HG02571 (cell line): ENCODE measurements around the gene TCERG1L.
"Not testable (repeated sequence)": the region's sequence is repeated elsewhere in the genome, so short reads cannot be mapped to it uniquely, and the experiment has no call there.

Experiments used
- ATAC-seq: cut with Tn5 transposase; IDR thresholded peaks from one replicate; pipeline ENCODE4 v1.9.1; 2021; ENCODE audit warnings: mild to moderate bottlenecking, moderate library complexity; ENCODE audit not compliant: unreplicated experiment

The TCERG1L gene

DNA sequence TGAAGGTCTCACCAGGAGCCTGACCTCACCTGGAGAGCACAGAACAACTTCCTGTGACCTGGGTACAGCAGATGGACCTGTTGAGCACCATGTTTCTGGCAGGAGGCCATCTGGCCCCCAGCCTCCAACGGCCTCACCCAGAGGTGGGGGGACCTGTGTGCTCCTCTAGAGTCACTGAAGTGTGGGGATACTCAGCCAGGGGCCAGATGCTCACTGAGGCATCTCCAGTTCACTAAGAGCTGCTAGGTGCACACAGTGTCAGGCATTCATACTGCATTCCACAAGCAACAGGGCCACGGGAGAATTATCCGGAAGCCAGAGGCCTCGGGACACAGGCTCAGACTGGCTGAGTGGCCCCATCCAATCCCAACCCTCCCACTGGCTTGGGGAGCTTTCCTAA, 161.4 kb downstream of the TCERG1L start:
- ATAC-seq = no peak

DNA sequence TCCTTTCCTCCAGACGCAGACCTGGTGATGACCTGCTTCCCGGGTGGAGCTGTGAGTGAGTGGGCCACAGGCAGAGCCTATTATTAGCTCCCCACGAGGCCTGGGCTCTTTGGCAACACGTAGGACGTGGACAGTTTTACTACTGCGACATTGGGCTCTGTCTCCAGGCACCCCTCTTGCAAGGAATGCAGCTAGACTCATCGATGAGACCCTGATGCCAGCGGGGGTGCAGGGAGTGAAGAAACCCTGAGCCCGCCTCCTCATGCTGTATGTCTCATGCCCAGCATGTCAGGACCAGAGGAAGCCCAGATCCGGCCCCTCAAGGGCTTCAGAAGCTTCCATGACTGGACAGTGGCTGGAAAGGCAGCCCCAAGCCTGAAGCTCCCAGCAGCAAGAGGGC, 161.9 kb downstream of the TCERG1L start:
- ATAC-seq = no peak

DNA sequence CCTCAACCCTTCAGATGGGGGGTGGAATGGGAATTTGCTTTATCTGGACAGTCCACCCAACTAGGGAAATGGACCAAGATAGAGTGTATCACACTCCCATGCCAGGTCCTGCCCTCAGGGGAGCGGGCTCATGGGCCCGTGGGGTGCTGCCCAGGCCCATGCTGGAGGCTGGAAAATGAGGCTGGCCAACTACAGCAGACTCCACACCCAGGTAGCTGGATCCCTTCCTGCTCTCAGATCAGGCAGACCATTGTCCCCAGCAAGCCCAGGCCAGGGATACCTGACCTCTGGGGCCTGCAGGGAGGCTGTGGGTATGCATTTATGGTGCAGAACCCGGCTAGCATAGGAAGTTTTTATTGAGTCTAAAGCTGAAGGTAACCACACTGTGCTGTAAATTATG, 162.4 kb downstream of the TCERG1L start:
- ATAC-seq = no peak

DNA sequence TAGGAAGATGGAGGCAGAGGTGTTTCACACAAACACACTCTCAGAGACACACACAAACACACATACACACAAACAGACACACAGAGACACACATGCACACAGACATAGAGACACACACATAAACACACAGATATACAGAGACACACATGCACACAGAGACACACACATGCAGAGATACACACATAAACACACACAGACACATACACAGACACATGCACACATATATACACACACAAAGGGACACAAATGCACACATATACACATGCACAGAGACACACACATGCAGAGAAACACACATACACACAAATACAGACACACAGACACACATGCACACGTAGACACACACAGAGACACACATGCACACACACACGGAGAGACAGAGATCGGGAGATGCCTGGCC, 163.3 kb downstream of the TCERG1L start:
- no peak for ATAC-seq

DNA sequence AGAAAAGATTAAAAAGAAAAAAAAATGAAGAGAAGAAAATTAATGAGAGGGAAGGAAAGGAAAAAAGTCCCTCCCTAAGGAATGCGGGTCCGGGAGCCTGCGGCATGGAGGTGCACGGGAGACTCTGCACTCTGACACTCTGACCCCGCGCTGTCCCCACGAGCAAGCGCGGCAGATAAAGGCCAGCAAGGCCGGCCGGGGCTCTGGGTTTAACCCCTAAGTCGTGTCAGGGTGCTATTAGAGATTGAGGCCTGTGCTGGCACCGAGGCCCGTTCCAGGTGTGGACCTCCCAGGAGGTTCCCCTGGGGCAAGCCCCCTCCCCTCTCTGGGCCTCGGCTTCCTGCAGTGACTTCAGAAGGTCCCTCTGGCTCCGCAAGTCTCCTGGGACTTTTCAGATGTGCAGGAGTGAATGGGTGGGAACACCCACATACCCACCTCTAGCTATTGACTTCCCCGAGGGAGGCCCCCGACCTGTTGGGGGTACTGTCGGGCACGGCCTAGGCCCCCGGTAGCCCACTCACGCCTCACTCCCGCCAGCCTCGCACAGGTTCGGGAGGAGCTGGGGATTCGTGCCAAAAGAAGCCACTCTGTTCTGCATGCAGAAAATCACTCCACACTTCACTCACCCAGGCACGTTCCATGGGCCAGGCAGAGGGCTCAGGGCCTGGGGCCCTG, 164.1 kb downstream of the TCERG1L start:
- ATAC-seq = no peak

DNA sequence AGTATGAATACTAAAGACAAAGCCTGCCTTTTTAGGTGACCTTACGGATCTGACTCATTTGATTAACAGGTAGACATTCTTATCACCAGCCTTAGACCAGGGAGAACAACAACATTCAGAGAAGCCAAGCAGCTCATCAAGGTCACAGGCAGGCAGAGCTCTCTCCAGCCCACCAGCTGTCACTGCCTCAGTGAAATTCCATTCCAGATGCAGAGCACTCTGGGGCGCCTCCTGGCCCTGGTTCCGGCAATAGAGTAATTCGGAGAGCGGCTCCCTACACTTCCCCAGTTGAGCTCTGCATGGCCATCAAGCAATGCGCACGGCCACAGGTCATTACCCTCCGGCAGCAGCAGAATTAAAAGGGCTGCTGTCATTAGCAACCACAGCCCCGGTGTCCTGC, 164.7 kb downstream of the TCERG1L start:
- ATAC-seq = no peak

DNA sequence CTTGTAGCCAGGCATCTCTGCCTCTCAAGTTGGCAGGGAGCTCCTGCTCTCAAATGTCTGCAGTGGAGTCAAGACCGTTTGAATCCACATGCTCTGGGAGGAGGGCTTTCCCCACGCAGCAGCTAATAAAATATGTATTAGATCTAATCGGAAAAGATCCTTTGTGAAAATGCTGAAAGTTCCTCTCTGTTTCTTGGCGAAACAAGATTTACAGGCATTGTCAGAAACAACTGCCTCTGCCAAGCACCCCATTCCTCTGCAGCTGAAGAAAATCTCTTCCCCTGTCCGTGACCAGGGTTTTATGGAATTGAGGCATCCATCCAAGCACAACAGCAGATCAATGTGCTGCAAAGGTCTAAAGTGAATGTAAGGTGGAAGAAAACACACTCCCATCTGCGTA, 165.8 kb downstream of the TCERG1L start:
- ATAC-seq = no peak

DNA sequence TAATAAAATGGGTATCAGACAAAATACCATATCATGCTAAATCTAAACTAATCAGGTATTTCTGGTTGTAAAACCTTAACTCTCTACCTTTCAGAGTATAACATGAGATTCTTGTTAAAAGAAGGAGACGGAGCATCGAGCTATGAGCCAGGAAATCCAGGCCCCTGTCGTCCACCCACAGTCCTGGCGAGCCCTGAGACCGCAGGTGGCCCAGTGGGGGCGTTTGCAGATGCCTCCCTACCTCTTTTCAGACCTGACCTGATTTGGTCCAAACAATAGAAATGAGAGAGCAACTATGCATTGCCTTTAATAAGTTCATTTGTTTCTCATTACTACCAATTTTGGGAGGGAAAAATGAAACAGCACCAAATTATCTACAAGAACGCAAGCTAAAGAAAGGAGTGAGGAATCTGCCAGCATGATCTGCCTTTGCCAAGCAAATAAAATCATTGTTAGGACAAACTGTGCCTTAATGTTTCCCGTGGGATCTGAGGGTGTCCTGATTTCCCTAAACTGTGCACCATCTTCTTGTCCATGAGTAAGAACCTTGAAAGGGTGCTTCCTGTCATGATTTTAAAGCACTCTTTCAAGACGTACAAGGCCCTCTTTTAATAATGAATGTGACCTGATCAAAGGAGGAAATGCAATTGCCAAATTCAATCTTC, 166.7 kb downstream of the TCERG1L start:
- no peak for ATAC-seq

DNA sequence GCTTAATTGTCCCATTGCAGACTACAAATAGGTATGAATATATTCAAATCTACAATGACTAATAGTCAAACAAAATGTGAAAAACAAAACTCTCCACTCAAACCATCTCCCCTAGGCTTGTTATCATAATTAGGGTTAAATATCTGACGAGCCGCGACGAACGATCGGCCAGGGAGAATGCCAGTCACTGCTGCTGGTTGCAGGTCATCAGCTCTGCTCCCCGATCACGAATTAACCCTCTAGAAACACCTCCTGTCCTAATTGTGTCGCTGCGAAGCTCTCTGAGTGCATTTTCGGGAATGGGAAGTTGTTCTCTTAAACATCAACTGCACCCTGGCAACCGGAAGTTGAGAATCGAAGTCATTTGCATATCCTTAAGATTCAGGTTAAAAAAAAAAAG, 167.3 kb downstream of the TCERG1L start:
- no peak for ATAC-seq

DNA sequence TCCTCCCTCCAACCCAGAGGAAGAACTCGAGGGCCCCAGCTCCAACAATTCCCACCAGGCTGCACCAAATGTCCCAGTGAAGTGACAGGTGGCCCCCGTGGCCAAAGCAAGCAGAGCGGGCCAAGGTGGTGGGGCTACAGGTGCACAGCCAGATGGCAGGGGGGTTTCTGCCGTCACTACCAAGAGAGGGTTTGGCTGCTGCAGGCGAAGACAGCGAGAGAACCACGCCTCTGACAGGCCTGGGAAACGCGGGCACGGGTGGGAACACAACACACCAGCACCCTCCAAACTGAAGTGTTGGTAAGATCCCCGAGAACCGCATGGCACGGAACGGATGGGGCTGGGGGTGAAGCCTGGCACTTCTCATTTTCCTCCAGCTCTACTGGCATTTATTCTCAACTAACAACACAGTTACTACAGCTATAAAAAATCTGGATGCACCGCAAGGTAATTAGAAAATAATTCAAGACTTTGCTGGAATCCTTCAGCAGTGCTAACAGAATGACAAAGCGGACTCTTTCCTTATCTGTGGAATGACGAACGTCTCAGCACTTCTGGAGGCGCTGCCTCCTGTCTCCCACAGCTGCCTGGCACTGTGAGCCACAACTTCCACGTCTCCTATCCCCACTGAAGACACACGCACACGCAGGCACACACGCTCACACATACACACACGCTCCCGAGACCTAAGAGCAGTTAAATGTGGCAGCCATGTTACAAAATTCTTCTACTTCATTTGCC, 167.9 kb downstream of the TCERG1L start:
- ATAC-seq = no peak

DNA sequence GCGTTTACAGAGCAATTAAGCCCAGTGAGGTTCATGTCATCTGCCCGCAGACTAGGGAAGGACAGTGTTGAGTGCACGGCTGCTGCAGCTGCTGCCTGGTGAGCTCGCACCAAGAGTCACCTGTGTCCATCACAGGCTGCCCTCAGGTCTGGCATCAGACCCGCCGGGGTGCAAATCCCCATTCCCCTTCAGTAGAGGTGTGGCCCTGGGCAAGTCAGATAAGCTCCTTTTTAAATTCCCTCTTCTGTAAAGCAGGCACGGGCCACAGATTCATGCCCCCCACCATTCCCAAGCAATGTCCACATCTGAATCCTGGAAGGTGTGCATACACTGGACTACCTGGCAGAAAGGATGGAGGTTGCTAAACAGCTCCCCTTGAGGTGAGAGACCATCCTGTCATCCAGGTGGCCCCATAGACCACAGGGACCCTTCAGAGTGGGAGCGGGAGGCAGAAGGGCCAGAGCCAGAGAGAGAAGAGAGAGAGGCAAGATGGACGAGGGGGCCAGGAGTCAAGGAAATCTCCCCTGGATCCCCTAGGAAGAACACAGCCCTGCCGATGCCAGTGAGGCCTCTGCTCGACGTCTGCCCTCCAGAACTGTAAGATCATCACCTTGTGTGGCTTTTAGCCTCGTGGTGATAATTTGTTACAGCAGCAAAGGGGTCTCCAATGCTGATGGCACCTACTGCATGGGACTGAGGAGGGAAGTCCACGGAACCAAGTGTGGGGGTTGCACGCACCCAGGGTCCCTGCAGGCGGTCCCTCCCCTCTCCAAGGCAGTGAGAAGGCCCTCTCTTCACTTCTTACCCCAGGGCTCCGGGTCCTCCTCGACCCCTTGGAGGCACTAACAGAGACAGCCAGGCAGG, 168.8 kb downstream of the TCERG1L start:
- no peak for ATAC-seq

DNA sequence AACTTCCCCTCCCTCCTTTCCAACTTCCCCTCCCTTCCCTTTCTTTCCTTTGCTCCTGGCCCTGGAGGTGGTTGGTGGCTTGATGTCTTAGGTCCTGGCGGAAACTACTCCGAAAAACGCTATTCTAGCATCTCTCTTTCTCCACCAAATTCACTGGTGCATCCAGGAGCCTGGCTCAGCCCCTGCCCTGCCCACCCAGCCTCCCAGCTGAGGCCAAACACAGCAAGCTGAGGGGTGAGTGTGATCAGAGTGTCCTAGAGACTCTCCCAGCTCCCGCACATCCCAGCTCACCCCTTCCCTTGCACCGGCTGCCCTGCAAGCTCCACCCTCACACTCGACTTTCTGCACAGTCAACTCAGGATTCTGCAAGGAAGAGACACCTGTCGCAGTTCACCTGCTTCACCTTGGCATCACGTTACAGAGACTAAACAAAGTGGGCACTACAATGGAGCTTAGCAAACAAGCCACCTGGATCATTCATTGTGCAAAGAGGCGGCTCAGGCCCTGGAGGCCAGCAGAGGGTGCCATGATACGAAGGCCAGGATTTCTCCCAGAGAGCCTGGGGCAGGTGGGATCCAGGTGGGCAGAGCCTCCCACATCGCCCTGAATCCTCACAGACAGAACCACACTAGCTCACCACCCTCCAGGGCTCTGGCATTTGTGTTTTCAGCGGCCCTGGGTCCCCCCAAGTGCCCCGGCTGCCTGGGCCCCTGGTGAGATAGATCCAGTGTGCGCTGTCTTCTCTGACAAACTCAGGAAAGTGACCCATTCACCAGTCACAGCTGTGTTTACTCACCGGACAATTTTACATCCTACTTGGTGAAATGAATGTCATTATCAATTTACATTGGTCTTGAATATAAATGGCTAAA, 169.6 kb downstream of the TCERG1L start:
- ATAC-seq = no peak

DNA sequence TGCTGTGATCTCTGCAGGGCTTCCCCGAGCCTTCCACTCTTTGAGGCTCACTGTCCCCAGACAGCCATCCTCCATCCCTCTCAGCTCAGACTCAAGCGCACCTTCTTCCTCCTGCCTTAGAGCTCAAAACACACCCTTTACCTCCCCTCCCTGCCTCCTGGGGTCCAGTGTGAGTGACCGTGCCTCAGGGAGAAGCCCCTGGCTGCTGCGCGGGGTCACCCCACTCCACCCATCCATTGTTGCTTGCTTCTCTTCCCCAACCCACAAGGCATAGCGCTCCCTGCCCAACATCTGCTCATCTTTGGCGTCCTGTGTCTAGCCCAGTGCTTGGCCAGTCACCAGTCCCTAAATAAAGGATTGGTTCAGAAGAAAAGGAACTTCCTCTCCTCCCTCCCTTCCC, 170.3 kb downstream of the TCERG1L start:
- no peak for ATAC-seq

DNA sequence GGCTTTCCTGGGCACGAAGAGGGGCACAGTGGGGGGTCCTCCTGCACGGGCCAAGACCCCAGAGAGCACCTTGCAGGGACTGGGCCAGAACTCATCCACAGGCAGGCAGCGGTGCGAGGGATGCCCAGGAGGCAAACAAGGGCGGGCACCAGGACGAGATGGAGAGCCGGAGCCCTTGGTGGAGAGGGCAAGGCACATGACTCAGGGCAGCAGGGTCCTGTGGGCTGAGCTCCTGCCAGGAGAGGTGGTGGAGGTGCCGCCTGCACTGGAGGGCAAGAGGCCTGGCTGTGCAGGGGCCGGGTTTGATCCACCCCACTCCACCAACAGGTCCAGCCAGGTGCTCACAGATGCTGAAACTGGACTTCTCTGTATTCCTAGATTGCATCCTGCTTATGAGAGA, 170.9 kb downstream of the TCERG1L start:
- no peak for ATAC-seq

DNA sequence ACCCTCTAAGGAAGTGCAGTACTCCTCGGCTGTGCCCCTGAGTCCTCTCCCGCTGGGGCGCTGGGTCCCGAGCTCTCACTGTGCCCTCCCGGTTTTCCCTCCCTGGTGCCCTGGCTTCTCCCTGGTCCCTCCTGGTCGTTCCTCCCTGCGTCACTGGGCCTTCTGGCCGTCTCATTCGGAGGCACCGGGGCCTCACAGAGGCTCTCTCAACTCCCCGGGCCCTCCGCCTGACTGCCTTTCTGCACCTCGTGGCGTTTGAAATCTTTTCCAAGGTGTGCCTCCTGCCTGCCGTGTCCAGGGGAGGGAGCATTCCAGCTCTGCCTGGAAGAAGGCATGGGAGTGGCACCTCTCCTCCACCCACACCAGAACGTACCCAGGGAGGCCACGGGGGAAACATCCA, 174.3 kb downstream of the TCERG1L start:
- ATAC-seq = no peak

DNA sequence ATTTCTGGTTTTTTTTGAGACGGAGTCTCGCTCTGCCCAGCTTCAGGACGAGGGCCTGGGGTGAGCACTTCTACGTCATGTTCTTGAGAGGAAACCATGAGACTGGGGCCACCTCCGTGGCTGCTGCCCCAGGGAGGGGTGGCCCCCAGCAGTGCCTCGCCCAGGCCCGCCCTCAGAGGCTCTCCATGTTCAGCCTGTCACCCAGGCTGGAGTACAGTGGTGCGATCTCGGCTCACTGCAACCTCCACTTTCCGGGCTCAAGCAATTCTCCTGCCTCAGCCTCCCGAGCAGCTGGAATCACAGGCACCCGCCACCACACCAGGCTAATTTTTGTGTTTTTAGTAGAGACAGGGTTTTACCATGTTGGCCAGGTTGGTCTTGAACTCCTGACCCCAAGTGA, 175.2 kb downstream of the TCERG1L start:
- not testable (repeated sequence) for ATAC-seq

DNA sequence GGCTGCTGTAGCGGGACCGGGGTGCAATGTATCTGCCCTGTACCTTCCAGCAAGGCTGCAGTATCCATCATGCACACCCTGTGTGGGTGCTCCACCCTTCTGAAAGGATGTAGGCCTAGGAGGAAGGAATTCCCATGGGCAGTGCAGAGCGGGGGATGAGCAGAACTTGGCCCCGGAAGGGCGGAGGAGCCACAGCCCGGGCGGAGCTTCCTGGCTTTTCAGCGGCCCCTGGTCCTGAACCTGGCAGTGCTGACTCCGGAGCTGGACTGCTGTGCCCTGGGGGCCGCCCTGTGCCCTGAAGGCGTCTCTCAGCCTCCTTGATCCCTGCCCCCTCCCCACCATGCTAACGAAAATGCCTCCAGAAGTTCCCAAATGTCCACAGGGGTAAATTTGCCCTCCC, 175.8 kb downstream of the TCERG1L start:
- no peak for ATAC-seq

DNA sequence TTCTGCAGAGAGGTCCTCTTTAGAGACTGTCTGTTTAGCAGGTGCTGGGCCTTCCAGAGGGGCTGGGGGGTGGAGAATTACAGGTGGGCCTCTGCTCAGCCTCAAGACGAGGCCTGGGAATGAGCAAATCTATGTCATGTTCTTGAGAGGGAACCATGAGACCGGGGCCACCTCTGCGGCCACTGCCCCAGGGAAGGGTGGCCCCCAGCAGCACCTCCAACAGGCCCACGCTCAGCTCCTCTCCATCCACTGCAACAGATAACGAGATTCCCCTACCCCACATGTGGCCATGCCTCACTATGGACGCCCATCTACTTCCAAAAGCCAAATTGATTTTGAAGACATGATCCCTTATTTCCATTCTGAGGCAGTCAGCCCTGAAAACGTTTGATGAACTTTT, 176.9 kb downstream of the TCERG1L start:
- ATAC-seq = no peak

DNA sequence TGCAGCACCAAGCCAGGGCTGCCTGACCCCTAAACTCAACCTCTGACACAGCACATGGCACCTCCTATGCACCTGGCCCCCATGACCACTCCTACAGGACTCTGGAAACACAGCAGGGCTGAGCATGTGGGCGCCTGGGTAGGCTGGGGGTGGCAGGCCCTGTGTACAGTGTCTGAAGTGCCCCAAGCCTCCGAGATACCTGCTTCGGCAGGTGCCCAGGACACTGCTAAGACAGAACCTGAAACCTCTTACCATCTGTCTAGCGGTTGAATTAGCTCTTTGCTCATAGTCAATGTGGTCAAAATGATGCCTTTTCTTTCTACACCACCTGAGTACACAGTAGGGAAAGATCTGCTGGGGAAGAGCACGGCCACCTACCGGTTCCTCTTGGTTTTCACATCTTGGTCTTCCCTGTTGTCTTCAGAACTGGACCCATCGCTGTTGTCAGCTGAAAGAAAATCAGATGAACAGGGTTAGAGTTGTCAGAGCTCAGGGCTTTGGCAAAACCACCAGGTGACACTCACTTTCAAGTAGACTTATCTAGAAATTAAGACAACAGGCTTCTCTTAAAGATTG, 177.4 kb downstream of the TCERG1L start:
- ATAC-seq = no peak

DNA sequence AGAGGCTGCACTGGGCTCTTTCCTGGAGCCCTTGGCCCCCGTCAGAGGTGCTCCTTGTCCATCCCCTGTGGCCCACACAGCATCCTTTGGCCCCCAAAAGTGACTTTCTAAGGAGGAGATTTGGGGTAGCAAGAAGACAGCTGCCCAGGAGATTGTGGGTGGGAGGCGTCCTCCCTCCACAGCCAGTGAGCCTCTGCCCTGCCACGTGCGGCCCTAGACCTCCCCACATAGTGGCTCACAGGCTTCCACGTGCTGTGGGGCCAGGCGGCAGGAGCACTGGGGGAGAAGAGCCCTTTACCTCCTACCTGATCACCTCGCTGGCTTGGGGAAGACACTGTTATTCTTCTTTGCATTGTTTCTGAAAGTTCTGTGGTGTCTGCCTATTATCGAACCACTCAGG, 178.8 kb downstream of the TCERG1L start:
- no peak for ATAC-seq
